Lung (tissue), 12 donors: ENCODE results near the gene MRPL37. TPM values are rescaled to one million over a fixed set of nuclear protein-coding genes. Genes with fewer than 3 reads are reported as not detected.
"Not testable (repeated sequence)": the region's sequence is repeated elsewhere in the genome, so short reads cannot be mapped to it uniquely, and the experiment has no call there.

Experiments
- ATAC-seq: fragments of 200-7000 bp; cut with Tn5 transposase; one replicate; pipeline ENCODE4 v1.9.1; 2020; ENCODE audit warnings: moderate number of reproducible peaks; ENCODE audit not compliant: insufficient read depth, low FRiP score
- DNase-seq, 3 donors: peaks; one replicate each; pipeline ENCODE4 v3.0.0-alpha.2; 2013 to 2017
- H3K27ac ChIP-seq, 2 donors: one replicate each; pipeline ENCODE4 v1.5.1; 2013; ENCODE audit warnings: mild to moderate bottlenecking in 2 of 2, moderate library complexity in 2 of 2, control low read depth in 1 of 2, inconsistent platforms in 1 of 2, low read depth in 1 of 2, low read length in 1 of 2
- H3K27me3 ChIP-seq, 3 donors: one replicate each; pipeline ENCODE4 v1.5.1; 2013; ENCODE audit warnings: low read length in 2 of 3; ENCODE audit not compliant: control insufficient read depth in 3 of 3, insufficient read depth in 3 of 3
- H3K36me3 ChIP-seq, 4 donors: one replicate each; pipeline ENCODE4 v1.5.1; 2013; ENCODE audit warnings: low read length in 4 of 4, mild to moderate bottlenecking in 1 of 4, moderate library complexity in 1 of 4; ENCODE audit not compliant: control insufficient read depth in 4 of 4, insufficient read depth in 4 of 4
- H3K4me1 ChIP-seq, 5 donors: one replicate each; pipeline ENCODE4 v1.5.1; 2013; ENCODE audit warnings: low read length in 5 of 5, mild to moderate bottlenecking in 2 of 5, moderate library complexity in 1 of 5; ENCODE audit not compliant: control insufficient read depth in 5 of 5, insufficient read depth in 5 of 5
- H3K4me3 ChIP-seq: one replicate; pipeline ENCODE4 v1.5.1; 2013; ENCODE audit warnings: mild to moderate bottlenecking, control low read depth, moderate library complexity
- H3K9ac ChIP-seq, 2 donors: one replicate each; pipeline ENCODE4 v1.5.1; 2013; ENCODE audit warnings: low read length in 2 of 2, control low read depth in 1 of 2; ENCODE audit not compliant: insufficient read depth in 1 of 2
- H3K9me3 ChIP-seq, 4 donors: one replicate each; pipeline ENCODE4 v1.5.1; 2013; ENCODE audit warnings: low read length in 3 of 4, mild to moderate bottlenecking in 1 of 4, moderate library complexity in 1 of 4; ENCODE audit not compliant: control insufficient read depth in 4 of 4, insufficient read depth in 3 of 4
- CTCF ChIP-seq: IDR thresholded peaks from 2 replicates; pipeline ENCODE4 v1.5.1; 2012; ENCODE audit warnings: mild to moderate bottlenecking; ENCODE audit errors: control extremely low read depth, extremely low read depth
- WGBS, 2 donors: extraction: QIAGEN DNeasy Blood & Tissue Kit; methylation state at CpG; one replicate each; pipeline ENCODE4 v1.1.7; 2013; 5-methylcytosine and 5-hydroxymethylcytosine counted together
- polyA plus RNA-seq, 2 donors: library from polyadenylated mRNA; stranded (reverse); fragments of 200-250 nt; gene quantifications; one replicate each; pipeline ENCODE4 v1.2.1, GENCODE V29; 2013
- total RNA-seq, 2 donors: library from RNA; depleted of rRNA in 1 of 2; stranded (reverse); fragments of >200 nt in 1 of 2; gene quantifications; one replicate each; pipeline ENCODE4 v1.2.1, GENCODE V29; 2014 to 2021
- donor health status: control.
- donor health status: control.
- donor health status: Bipolar disorder and iron deficiency.
- donor health status: healthy.
- donor health status: DM: yes; HTN: yes; CAD: no.

The MRPL37 gene
- total and polyA plus RNA-seq, 4 donors: 23.9 to 68.5 (median 39.7) TPM

GRCh38 chr1:54230507-54231339 is 30.8 kb downstream of the MRPL37 start:
- no peak overlapping the region for H3K4me3 ChIP-seq
- no peak overlapping the region for H3K27ac ChIP-seq
- H3K4me1 ChIP-seq: no peaks in the 10 kb centered on the region
- no peaks in the 10 kb centered on the region for H3K9me3 ChIP-seq
- no peak for TF ChIP-seq CTCF
- H3K27me3 ChIP-seq: no peaks in the 10 kb centered on the region
- H3K36me3 ChIP-seq: peaks cover 0 to 14% (median 13%) of the 10 kb centered on the region in 4 donors
- WGBS, 2 donors: 55 to 66% methylated on average over 15 of the region's 15 CpGs
- DNase-seq (no peak), ATAC-seq (no peak)
- no peak overlapping the region for H3K9ac ChIP-seq

- peaks cover 4 to 24% (median 13%) of the 10 kb centered on the region in 4 donors for H3K36me3 ChIP-seq
- WGBS, 2 donors: 94 to 100% methylated on average over 15 to 33 of the region's 33 CpGs
- not testable (repeated sequence) for H3K9me3 ChIP-seq, ATAC-seq, H3K9ac ChIP-seq, H3K27ac ChIP-seq, H3K4me3 ChIP-seq, DNase-seq, H3K4me1 ChIP-seq, H3K27me3 ChIP-seq
Measured at GRCh38 chr1:54233196-54233595, 33.2 kb downstream of the MRPL37 start.

- DNase-seq: no peak
- no peak for ATAC-seq
- no peak overlapping the region for H3K4me3 ChIP-seq
Measured at GRCh38 chr1:54234284-54234683, 34.3 kb downstream of the MRPL37 start.

More at GRCh38 chr1:54234284-54234683, 34.3 kb downstream of the MRPL37 start:
- H3K27ac ChIP-seq: no peak overlapping the region
- no peak overlapping the region for H3K9ac ChIP-seq
- TF ChIP-seq CTCF: no peak
- H3K4me1 ChIP-seq: no peaks in the 10 kb centered on the region
- 74 to 79% methylated on average over 2 of the region's 2 CpGs for WGBS, 2 donors
- no peaks in the 10 kb centered on the region for H3K9me3 ChIP-seq
- no peaks in the 10 kb centered on the region for H3K27me3 ChIP-seq
- peaks cover 4 to 26% (median 16%) of the 10 kb centered on the region in 4 donors for H3K36me3 ChIP-seq
